UCSD-AML1 (cell line): ENCODE measurements around the gene FURIN.
A peak's percentile ranks its signal among the peaks of the same experiment; 100 is the strongest.
"Not testable (repeated sequence)": the region's sequence is repeated elsewhere in the genome, so short reads cannot be mapped to it uniquely, and the experiment has no call there.

Experiments used
- DNase-seq: peaks from one replicate; lab custom pipeline; 2025; ENCODE audit not compliant: unreplicated experiment; lab: John Stamatoyannopoulos, UW

FURIN gene

GRCh38 chr15:90901175-90902039 is 33.0 kb downstream of the FURIN start:
- DNase-seq: peak; percentile 25

- peak; percentile 81 for DNase-seq
These were observed 33.9 kb downstream of the FURIN start for GRCh38 chr15:90902040-90902839.

GRCh38 chr15:90902840-90903732 is 34.7 kb downstream of the FURIN start, which contains the start of gene MAN2A2:
TSS of gene MAN2A2 (plus strand) at chr15:90903302. CDS start at chr15:90904208, 906 bp downstream.
- DNase-seq: peak; percentile 69

GRCh38 chr15:90903733-90904536 is 35.5 kb downstream of the FURIN start:
- DNase-seq: no peak

GRCh38 chr15:90904746-90905145 is 36.4 kb downstream of the FURIN start:
- no peak for DNase-seq

- DNase-seq: no peak
These were observed 37.2 kb downstream of the FURIN start for GRCh38 chr15:90905306-90906180.

- no peak for DNase-seq
These were observed 37.9 kb downstream of the FURIN start for GRCh38 chr15:90906181-90906849.

- no peak for DNase-seq
These were observed 38.8 kb downstream of the FURIN start for GRCh38 chr15:90907051-90907660.

GRCh38 chr15:90907838-90908507 is 39.6 kb downstream of the FURIN start:
- DNase-seq: no peak

- not testable (repeated sequence) for DNase-seq
These were observed 41.1 kb downstream of the FURIN start for GRCh38 chr15:90909449-90909848.

GRCh38 chr15:90909976-90910375 is 41.6 kb downstream of the FURIN start:
- no peak for DNase-seq

- no peak for DNase-seq
These were observed 42.3 kb downstream of the FURIN start for GRCh38 chr15:90910441-90911301.

- no peak for DNase-seq
These were observed 42.9 kb downstream of the FURIN start for GRCh38 chr15:90911302-90911623.

GRCh38 chr15:90911906-90912769 is 43.8 kb downstream of the FURIN start:
- DNase-seq: no peak

GRCh38 chr15:90912770-90913075 is 44.3 kb downstream of the FURIN start:
- DNase-seq: no peak

- no peak for DNase-seq
These were observed 45.1 kb downstream of the FURIN start for GRCh38 chr15:90913398-90913944.
